T-cell (primary cell): ENCODE results near the gene CFAP54. TPM values are rescaled to one million over a fixed set of nuclear protein-coding genes. Genes with fewer than 3 reads are reported as not detected.
"Not testable (repeated sequence)": the region's sequence is repeated elsewhere in the genome, so short reads cannot be mapped to it uniquely, and the experiment has no call there.

ENCODE experiments used
- ATAC-seq, 4 experiments: fragments of 200-7000 bp in 3 of 4; fragments of 150-1000 bp in 1 of 4; cut with Tn5 transposase; replicated peaks in 1 of 4; 1 replicate in 3 of 4; 2 replicates in 1 of 4; pipeline ENCODE4 v1.10.0; 2021; ENCODE audit warnings: moderate library complexity in 3 of 4, mild to moderate bottlenecking in 2 of 4, moderate number of reproducible peaks in 1 of 4
- CTCF ChIA-PET, 2 donors: fragments of 300-600 bp; sonication (Branson Sonifier 250); formaldehyde crosslinking; loops; one replicate each; lab custom pipeline; 2022; ENCODE audit warnings: antibody characterized with exemption in 2 of 2; lab: Charles Lee
- POLR2A ChIA-PET, 2 donors: fragments of 300-600 bp; sonication (Branson Sonifier 250); formaldehyde crosslinking; loops; one replicate each; lab custom pipeline; 2022; ENCODE audit warnings: antibody characterized with exemption in 2 of 2; lab: Charles Lee
- DNase-seq, 35 experiments: peaks; one replicate each; pipeline versions ENCODE4 v3.0.0 to v3.0.0-alpha.2; 2013 to 2023
- H3K27ac ChIP-seq: one replicate; pipeline ENCODE4 v1.5.1; 2013; ENCODE audit warnings: low read length
- H3K27me3 ChIP-seq, 2 experiments: replicated peaks in 1 of 2; 1 replicate in 1 of 2; 2 replicates in 1 of 2; pipeline versions ENCODE4 v1.6.1 to v1.7.0; 2013; ENCODE audit warnings: low read length in 1 of 2, mixed read lengths in 1 of 2; ENCODE audit not compliant: control insufficient read depth in 2 of 2, insufficient read depth in 2 of 2; ENCODE audit errors: extremely low read depth in 1 of 2
- H3K36me3 ChIP-seq, 2 donors: 1 replicate in 1 of 2; 2 replicates in 1 of 2; pipeline versions ENCODE4 v1.6.1 to v1.7.0; 2013; ENCODE audit warnings: low read length in 1 of 2; ENCODE audit not compliant: control insufficient read depth in 2 of 2, insufficient read depth in 1 of 2; ENCODE audit errors: extremely low read depth in 1 of 2
- H3K4me1 ChIP-seq, 2 experiments: 1 replicate in 1 of 2; 2 replicates in 1 of 2; pipeline versions ENCODE4 v1.6.1 to v1.7.0; 2013; ENCODE audit warnings: low read length in 2 of 2, mixed read lengths in 1 of 2; ENCODE audit not compliant: insufficient read depth in 2 of 2, control insufficient read depth in 1 of 2; ENCODE audit errors: extremely low read depth in 1 of 2
- H3K4me3 ChIP-seq, 2 donors: 1 replicate in 1 of 2; 2 replicates in 1 of 2; pipeline versions ENCODE4 v1.5.1 to v1.7.0; 2013; ENCODE audit warnings: mild to moderate bottlenecking in 2 of 2, low read length in 1 of 2, moderate library complexity in 1 of 2; ENCODE audit not compliant: control insufficient read depth in 1 of 2; ENCODE audit errors: extremely low read depth in 1 of 2
- H3K9me3 ChIP-seq: 2 replicates; pipeline ENCODE4 v1.7.0; 2013
- H3K27ac Mint-ChIP-seq, 2 donors: one replicate each; pipeline ENCODE4 v1.8.0; 2020 to 2021; ENCODE audit warnings: mild to moderate bottlenecking in 2 of 2, mixed read lengths in 2 of 2
- H3K27me3 Mint-ChIP-seq, 2 donors: one replicate each; pipeline ENCODE4 v1.8.0; 2021 to 2022; ENCODE audit warnings: mixed read lengths in 2 of 2
- H3K36me3 Mint-ChIP-seq: one replicate; pipeline ENCODE4 v1.8.0; 2021; ENCODE audit warnings: mixed read lengths
- H3K4me1 Mint-ChIP-seq, 3 donors: one replicate each; pipeline ENCODE4 v1.8.0; 2020 to 2022; ENCODE audit warnings: mixed read lengths in 3 of 3, mild to moderate bottlenecking in 1 of 3
- H3K4me3 Mint-ChIP-seq, 3 donors: one replicate each; pipeline ENCODE4 v1.8.0; 2020 to 2022; ENCODE audit warnings: mild to moderate bottlenecking in 3 of 3, mixed read lengths in 3 of 3, moderate library complexity in 3 of 3
- H3K9me3 Mint-ChIP-seq, 3 donors: one replicate each; pipeline ENCODE4 v1.8.0; 2020 to 2022; ENCODE audit warnings: mixed read lengths in 3 of 3
- WGBS: methylation state at CpG from one replicate; pipeline ENCODE4 v1.1.5; 2013; ENCODE audit warnings: missing lambda C conversion rate; ENCODE audit not compliant: insufficient coverage; 5-methylcytosine and 5-hydroxymethylcytosine counted together
- total RNA-seq, 35 experiments: library from RNA in 6 of 35; stranded (reverse) in 6 of 35; fragments of 120-200 nt in 1 of 35; gene quantifications; one replicate each; pipeline versions ENCODE4 v1.2.1 to v1.2.4 and lab custom pipeline; 2013 to 2026

The CFAP54 gene
- total RNA-seq, 5 donors from 2014 or later (not counting 1 experiment from before 2014, with no cell fraction given), result 0.47 to 0.95 (median 0.90) TPM

DNA sequence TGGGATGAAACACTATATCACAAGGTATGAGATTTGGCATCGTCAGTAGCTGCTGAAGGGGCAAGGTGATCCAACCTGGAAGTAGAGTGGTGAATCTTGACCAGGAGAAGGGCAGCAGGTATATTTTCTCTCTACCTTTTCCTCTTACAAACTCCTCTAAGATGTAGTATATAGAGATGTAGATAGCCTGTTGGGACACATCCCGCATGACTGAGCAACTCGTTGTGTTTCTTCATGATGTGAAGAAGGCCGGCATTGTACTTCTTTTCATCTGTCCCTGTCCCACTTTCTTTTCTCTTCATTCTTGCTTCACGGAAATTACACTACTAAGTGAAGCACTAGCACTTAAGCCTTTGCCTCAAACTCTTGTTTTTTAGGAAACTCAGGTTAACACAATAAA is 7.3 kb upstream of the CFAP54 start:
- no peak overlapping the region for H3K27ac Mint-ChIP-seq

DNA sequence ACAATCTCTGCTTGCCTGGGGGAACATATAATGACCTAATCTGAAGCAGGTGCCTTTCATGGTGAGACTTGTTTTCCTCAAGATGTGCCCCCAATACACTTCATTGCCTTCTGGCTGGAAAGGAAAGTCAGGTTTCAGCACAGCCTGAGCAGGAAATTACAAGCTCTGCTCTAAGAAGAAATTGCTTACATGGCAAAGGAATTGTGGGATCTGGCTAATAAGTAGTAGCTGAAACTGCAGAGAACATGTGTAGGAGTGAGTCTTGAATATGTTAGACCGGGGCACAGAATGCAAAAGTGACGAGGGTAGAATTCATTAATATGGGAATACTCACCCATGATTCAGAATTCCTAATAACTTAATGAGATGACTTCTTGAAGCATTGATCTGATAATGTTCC is 6.3 kb upstream of the CFAP54 start:
- no peaks in the 10 kb centered on the region for H3K36me3 ChIP-seq
- H3K4me1 Mint-ChIP-seq, result peaks cover 16 to 33% (median 24%) of the 10 kb centered on the region in 3 donors
- H3K9me3 Mint-ChIP-seq, result peaks cover 0 to 4% (median 0%) of the 10 kb centered on the region in 3 donors
- H3K27ac ChIP-seq, result no peak overlapping the region
- no peak for ATAC-seq
- no peaks in the 10 kb centered on the region for H3K27me3 ChIP-seq
- no peaks in the 10 kb centered on the region for H3K27me3 Mint-ChIP-seq
- peak overlapping the region in 1 of 2 donors; percentile 1 for H3K27ac Mint-ChIP-seq
- ChIA-PET CTCF (no interaction called here), POLR2A (interaction anchor here in 1 of 2 donors (0.6 kb wide), 1 partner anchor 400 kb away, joined by 3 read pairs; no protein-coding TSS in a partner anchor)
- no CpG with 5 or more reads among the region's 2 CpGs for WGBS
- no peaks in the 10 kb centered on the region for H3K9me3 ChIP-seq
- no peak overlapping the region for H3K4me3 Mint-ChIP-seq
- H3K36me3 Mint-ChIP-seq, result no peaks in the 10 kb centered on the region
- no peak for DNase-seq
- no peak overlapping the region for H3K4me3 ChIP-seq
- peaks cover 0 to 16% of the 10 kb centered on the region in 2 experiments for H3K4me1 ChIP-seq

More for the DNA sequence above, 7.3 kb upstream of the CFAP54 start:
- Histone ChIP-seq H3K27ac (no peak overlapping the region), H3K4me3 (no peak overlapping the region), H3K27me3 (no peaks in the 10 kb centered on the region), H3K9me3 (no peaks in the 10 kb centered on the region), H3K36me3 (no peaks in the 10 kb centered on the region), H3K4me1 (peaks cover 0 to 16% of the 10 kb centered on the region in 2 experiments)
- no peaks in the 10 kb centered on the region for H3K36me3 Mint-ChIP-seq
- H3K27me3 Mint-ChIP-seq, result no peaks in the 10 kb centered on the region
- H3K9me3 Mint-ChIP-seq, result peaks cover 0 to 4% (median 0%) of the 10 kb centered on the region in 3 donors
- POLR2A ChIA-PET, result no interaction called here
- no peak overlapping the region for H3K4me3 Mint-ChIP-seq
- peaks cover 16 to 26% (median 22%) of the 10 kb centered on the region in 3 donors for H3K4me1 Mint-ChIP-seq
- ATAC-seq (no peak), DNase-seq (no peak)
- CTCF ChIA-PET, result no interaction called here
- WGBS, result no CpG with 5 or more reads among the region's 5 CpGs

DNA sequence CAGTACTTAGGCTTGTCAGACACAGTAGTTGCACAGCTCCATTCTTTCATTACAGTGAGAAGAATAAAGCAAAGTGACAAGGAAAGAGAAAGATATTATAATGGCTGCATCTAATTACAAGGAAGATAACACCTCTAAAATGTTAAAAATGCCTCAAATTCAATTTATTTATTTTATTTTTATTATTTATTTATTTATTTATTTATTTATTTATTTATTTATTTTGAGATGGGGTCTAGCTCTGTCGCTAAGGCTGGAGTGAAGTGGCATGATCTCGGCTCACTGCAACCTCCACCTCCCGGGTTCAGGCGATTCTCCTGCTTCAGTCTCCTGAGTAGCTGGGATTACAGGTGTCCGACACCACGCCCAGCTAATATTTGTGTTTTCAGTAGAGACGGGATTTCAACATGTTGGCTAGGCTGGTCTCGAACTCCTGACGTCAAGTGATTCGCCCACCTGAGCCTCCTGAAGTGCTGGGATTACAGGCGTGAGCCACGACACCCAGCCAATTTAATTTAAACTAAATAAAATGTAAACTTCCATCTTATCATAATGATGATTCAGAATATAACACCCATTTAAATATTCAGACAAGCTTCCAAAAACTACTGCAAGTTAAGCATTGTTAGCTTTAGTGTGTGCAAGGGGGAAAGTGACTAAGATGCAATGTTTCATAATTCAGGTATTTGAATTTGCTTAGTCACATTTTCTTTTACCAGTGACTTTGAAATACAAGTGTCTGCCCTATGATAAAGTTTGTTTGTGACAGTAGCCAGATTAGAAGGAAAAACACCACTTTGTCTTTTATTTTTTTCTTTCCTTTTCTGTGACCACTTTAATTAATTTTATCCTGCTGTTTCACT is 2.4 kb upstream of the CFAP54 start:
- no peaks in the 10 kb centered on the region for H3K27me3 Mint-ChIP-seq
- Histone ChIP-seq H3K27me3 (peaks cover 0 to 6% of the 10 kb centered on the region in 2 experiments), H3K4me1 (peaks cover 3 to 28% of the 10 kb centered on the region in 2 experiments), H3K9me3 (no peaks in the 10 kb centered on the region), H3K36me3 (no peaks in the 10 kb centered on the region), H3K27ac (no peak overlapping the region), H3K4me3 (no peak overlapping the region)
- peaks cover 0 to 4% (median 0%) of the 10 kb centered on the region in 3 donors for H3K9me3 Mint-ChIP-seq
- ChIA-PET POLR2A (interaction anchor here in 1 of 2 donors (0.6 kb wide), 1 partner anchor 429 kb away, joined by 6 read pairs; no protein-coding TSS in a partner anchor), CTCF (interaction anchor here (0.6 to 2.5 kb wide), 10 partner anchors 9 to 277 kb away, joined by 3 to 15 read pairs (median 4); partner anchors contain the start of gene CDK17 (in 1 of the 2))
- no peak for DNase-seq
- H3K4me3 Mint-ChIP-seq, result no peak overlapping the region
- peaks cover 28 to 48% (median 38%) of the 10 kb centered on the region in 3 donors for H3K4me1 Mint-ChIP-seq
- H3K27ac Mint-ChIP-seq, result peak overlapping the region in 1 of 2 donors; percentile 28
- ATAC-seq, result no peak
- 96% methylated on average over 9 of the region's 12 CpGs for WGBS
- no peaks in the 10 kb centered on the region for H3K36me3 Mint-ChIP-seq

DNA sequence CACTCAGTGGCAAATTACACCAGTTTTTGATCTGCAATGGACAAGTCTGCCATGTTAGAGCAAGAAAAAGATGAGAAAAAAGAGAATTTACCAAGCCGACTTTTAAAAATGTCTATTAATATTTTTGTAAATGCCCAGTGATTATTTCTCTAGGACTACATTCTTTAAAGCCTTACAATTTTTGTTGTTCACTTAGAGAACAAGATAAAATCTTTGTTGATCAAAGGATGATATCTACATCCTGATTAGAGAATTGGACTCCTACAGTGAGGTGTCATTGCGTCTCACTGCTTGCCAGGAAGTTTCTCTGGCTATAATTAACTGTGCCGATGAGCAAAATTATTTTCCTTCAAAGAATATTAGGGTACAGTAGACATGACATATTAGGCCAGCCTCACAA is 1.7 kb upstream of the CFAP54 start:
- POLR2A ChIA-PET, result no interaction called here
- Histone ChIP-seq H3K4me1 (peaks cover 3 to 28% of the 10 kb centered on the region in 2 experiments), H3K27me3 (peaks cover 0 to 6% of the 10 kb centered on the region in 2 experiments), H3K36me3 (no peaks in the 10 kb centered on the region), H3K27ac (no peak overlapping the region), H3K9me3 (no peaks in the 10 kb centered on the region), H3K4me3 (no peak overlapping the region)
- no peak for DNase-seq
- no peak for ATAC-seq
- H3K27me3 Mint-ChIP-seq, result no peaks in the 10 kb centered on the region
- CTCF ChIA-PET, result interaction anchor here in 1 of 2 donors (0.9 to 5.0 kb wide), 3 partner anchors 14 to 65 kb away, joined by 4 to 32 read pairs (median 4); no protein-coding TSS in a partner anchor
- WGBS, result no CpG with 5 or more reads among the region's 3 CpGs
- no peak overlapping the region for H3K4me3 Mint-ChIP-seq
- H3K9me3 Mint-ChIP-seq, result peaks cover 0 to 4% (median 0%) of the 10 kb centered on the region in 3 donors
- H3K4me1 Mint-ChIP-seq, result peaks cover 28 to 48% (median 38%) of the 10 kb centered on the region in 3 donors
- H3K27ac Mint-ChIP-seq, result peak overlapping the region in 1 of 2 donors; percentile 28
- no peaks in the 10 kb centered on the region for H3K36me3 Mint-ChIP-seq

DNA sequence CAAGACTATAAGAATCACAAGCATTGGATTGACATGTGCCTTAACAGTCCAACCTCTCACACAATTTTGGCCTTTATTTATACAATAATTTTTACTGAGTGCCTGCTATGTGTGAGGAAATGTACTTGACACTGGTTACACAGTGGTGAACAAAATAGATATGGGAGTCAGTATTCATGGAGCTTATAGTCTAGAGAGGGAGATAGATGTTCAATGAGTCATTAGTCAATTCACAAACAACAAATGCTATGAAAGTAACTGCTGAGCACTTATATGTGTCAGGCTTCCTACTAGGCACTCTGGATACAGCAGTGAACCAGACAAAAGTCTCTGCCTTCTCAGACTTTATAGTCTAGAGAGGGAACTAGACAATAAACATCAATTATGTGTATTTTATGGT is 3.7 kb downstream of the CFAP54 start:
- no peak overlapping the region for H3K27ac Mint-ChIP-seq
- Histone ChIP-seq H3K27ac (no peak overlapping the region), H3K36me3 (no peaks in the 10 kb centered on the region), H3K4me3 (no peak overlapping the region), H3K9me3 (no peaks in the 10 kb centered on the region), H3K4me1 (peaks cover 3 to 20% of the 10 kb centered on the region in 2 experiments), H3K27me3 (peaks cover 0 to 6% of the 10 kb centered on the region in 2 experiments)
- no peak for ATAC-seq
- no peaks in the 10 kb centered on the region for H3K27me3 Mint-ChIP-seq
- H3K9me3 Mint-ChIP-seq, result no peaks in the 10 kb centered on the region
- no peak overlapping the region for H3K4me3 Mint-ChIP-seq
- POLR2A ChIA-PET, result no interaction called here
- H3K36me3 Mint-ChIP-seq, result no peaks in the 10 kb centered on the region
- CTCF ChIA-PET, result interaction anchor here (0.5 to 1.0 kb wide), 4 partner anchors 10 to 394 kb away, joined by 4 to 8 read pairs (median 5); no protein-coding TSS in a partner anchor
- no peak for DNase-seq
- H3K4me1 Mint-ChIP-seq, result peaks cover 23 to 41% (median 28%) of the 10 kb centered on the region in 3 donors

DNA sequence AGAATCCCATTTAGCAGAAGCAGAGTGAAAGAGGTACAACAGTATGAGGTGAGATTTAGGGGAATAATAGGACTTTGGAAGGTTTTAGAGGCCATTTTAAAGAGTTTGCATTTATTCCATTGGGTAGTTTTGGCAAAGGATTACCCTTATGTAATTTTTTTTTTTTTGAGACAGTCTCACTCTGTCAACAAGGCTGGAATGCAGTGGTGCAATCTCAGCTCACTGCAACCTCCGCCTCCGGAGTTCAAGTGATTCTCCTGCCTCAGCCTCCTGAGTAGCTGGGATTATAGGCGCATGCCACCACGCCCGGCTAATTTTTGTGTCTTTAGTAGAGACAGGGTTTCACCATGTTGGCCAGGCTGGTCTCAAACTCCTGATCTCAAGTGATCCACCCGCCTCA is 4.8 kb downstream of the CFAP54 start:
- H3K27me3 Mint-ChIP-seq, result not testable (repeated sequence)

More for the DNA sequence above, 4.8 kb downstream of the CFAP54 start:
- H3K36me3 Mint-ChIP-seq, ATAC-seq, H3K36me3 ChIP-seq, H3K4me3 Mint-ChIP-seq, POLR2A ChIA-PET, CTCF ChIA-PET, H3K9me3 Mint-ChIP-seq, H3K9me3 ChIP-seq, DNase-seq, H3K27me3 ChIP-seq, H3K27ac ChIP-seq, H3K27ac Mint-ChIP-seq, H3K4me3 ChIP-seq: not testable (repeated sequence)
- peaks cover under 1 to 16% of the 10 kb centered on the region in 2 experiments for H3K4me1 ChIP-seq
- WGBS, result no CpG with 5 or more reads among the region's 6 CpGs
- H3K4me1 Mint-ChIP-seq, result peaks cover 21 to 36% (median 24%) of the 10 kb centered on the region in 3 donors
